Muscle of back (tissue), 11 donors: ENCODE data around the gene MCM10. TPM values are rescaled to one million over a fixed set of nuclear protein-coding genes. Genes with fewer than 3 reads are reported as not detected.
A peak's percentile ranks its signal among the peaks of the same experiment; 100 is the strongest.

Source experiments
- DNase-seq, 3 donors: peaks; one replicate each; pipeline versions ENCODE4 v3.0.0 to v3.0.0-alpha.2; 2013
- polyA plus RNA-seq, 10 donors: library from polyadenylated mRNA; unstranded; fragments of 120-200 nt; gene quantifications; one replicate each; pipeline ENCODE4 v1.2.1, GENCODE V29; 2013; ENCODE audit not compliant: insufficient read length in 10 of 10

The MCM10 gene
- polyA plus RNA-seq, 10 donors = 3.0 to 8.1 (median 5.4) TPM

- no peak for DNase-seq
These were observed 2.5 kb downstream of the MCM10 start for GRCh38 chr10:13163859-13164258.

DNA sequence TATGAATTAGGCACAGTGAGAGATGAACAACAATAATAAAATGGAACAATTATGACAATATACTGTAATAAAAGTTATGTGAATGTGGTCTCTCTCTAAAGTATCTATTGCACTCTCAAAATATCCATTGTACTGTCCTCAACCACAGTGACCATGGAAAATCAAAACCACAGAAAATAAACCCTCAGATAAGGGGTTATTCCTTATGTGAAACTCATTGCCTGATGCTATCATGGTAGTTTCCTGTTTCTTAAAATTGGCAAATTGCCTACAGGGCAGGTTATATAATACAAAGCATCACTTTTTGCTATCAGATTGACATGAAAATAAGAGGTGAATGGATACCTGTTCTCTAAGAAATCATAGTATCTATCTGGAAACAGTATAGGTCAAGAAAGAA lies 3.8 kb downstream of the MCM10 start:
- DNase-seq = no peak

GRCh38 chr10:13167568-13167967 lies 6.2 kb downstream of the MCM10 start:
- no peak for DNase-seq

DNA sequence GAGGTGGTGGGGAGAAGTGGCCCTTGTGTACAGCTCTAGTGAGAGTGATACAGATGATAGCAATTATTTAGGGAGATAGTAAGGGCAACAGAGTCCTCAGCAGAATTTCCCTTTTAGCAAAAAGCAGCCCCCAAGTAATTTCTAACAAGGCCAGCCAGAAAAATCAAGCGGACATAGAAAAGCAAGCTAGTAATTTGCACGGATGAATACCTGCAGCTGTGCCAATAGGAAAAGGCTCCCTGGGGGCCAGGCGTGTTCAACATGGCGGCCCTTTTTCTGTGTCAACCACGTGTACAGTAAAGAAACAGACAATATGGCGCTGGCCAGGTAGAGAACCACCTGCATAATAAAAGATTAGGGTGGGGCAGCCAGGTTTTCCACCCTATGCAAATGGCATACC lies 7.4 kb downstream of the MCM10 start:
- no peak for DNase-seq

GRCh38 chr10:13173616-13174015 lies 12.3 kb downstream of the MCM10 start:
- no peak for DNase-seq

DNA sequence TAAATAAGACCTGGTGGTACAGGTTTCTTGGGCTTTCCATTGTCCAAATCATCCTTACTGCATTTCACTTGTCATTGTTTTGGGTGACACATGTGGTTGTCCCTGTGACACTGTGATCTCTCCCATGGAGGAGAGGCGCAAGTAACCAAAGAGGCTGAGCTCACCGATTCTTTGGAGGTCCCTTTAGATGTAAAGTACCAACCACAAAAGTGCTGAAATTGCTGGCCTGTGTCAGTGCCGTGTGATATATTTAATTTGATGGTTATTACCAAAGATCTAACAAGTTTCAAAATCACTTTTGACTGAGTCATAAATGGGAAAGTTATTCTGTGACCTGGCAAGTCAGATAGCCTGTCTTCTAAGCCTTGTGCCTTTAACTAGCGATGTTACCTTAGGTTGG lies 19.4 kb downstream of the MCM10 start:
- DNase-seq = no peak

DNA sequence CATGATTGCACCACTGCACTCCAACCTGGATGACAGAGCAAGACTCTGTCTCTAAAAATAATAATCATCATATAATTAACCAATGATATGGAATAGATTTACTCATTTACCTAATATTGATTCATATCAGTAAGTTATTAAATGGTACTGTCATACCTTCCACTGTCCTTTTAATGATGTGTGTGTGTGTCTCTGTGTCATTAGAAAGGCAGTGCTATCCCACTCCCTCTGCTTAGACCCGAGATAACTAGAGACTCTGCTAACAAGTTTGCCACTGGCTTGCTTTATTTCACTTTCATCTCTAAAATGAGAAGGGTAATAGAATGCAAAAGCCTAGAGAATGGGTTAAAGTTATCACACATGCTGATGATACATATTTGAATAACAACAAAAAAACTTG lies 21.1 kb downstream of the MCM10 start:
- no peak for DNase-seq

- DNase-seq = no peak
These were observed 22.3 kb downstream of the MCM10 start for GRCh38 chr10:13183625-13184024.

- no peak for DNase-seq
These were observed 22.9 kb downstream of the MCM10 start for GRCh38 chr10:13184276-13184675.

DNA sequence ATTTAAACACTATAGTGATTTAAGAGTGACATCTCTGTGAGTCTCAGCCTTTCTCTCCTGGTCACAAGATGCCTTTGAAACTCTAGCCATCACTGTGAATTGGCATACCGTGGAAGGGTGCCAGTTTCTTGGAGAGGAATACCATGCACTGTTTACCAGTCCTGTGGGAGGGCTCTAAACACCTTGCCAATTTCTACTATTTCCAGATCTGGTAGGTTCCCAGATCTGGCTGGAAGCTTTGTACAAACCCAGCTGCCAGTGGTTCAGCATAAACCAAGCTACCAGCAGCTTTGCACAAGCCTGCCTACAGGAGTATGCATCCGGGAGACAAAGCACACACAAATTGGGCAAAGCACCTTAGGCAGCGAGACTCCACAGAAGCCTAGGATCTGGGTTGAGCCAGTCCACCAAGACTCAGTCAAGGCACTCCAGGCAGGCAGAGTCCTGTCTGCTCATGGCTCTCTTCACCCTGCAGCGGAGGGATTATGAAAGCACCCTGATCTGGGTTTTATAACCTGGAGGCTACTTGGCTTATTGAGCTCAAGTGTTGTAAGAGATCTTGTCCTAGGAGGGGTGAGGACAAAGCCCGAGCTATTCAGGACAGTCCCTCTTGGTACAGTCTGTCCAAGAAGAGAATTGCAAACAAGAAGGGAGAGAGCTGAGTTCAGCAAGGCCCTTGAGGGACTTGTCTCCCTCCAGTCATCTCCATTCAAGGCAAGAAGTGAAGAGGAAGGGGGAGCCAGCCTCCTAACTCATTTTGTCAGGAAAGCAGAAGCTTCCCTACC lies 23.6 kb downstream of the MCM10 start:
- no peak for DNase-seq

DNA sequence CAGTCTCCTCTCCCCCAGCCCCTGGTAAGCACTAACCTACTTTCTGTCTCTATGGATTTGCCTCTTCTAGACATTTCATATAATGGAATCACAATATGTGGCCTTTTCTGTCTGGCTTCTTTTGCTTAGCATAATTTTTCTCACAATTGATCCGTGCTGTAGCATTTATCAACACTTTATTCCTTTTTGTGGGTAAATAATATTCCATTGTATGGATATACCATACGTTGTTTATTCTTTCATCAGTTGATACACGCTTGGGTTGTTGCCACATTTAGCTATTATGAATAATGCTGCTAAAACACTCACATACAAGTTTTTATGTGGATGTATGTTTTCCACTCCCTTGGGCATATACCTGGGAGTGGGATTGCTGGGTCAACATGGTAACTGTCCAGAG lies 25.8 kb downstream of the MCM10 start:
- DNase-seq = no peak

DNA sequence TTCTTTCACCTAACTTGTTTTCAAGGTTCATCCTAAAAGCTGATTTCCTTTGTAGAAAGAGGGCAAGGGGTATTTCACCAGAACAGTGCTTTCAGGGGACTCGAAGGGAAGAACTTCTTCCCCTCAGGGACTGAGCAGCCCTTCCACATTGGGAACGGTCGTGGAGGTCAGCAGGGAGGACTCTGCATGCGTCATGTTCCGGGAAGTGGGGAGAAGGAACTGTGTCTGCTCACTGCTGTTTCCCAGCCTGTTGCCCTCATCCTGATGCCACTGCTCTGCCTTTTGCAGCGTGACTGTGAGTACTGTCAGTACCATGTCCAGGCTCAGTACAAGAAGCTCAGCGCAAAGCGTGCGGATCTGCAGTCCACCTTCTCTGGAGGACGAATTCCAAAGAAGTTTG lies 27.2 kb downstream of the MCM10 start:
- no peak for DNase-seq

- DNase-seq = peak in 2 of 3 donors; percentile 16 to 36
These were observed 28.6 kb downstream of the MCM10 start for GRCh38 chr10:13189961-13190360.

GRCh38 chr10:13190816-13191215 lies 29.5 kb downstream of the MCM10 start:
- DNase-seq = no peak

DNA sequence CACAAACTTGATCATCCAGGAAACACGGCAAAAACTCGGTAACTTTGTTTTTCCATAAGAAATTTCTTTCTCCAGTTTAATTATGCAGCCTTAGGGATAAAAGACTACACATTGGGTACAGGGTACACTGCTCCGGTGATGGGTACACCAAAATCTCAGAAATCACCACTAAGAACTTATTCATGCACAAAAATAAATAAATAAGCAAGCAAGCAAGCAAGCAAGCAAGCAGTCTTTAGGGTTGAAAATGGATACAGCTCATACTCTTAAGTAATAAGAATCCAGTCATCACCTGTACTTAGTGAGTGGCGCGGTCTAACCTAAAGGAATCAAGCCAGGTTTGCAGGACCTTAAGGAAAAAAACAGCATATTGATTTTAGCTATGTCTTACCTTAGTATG lies 30.0 kb downstream of the MCM10 start:
- DNase-seq = no peak

DNA sequence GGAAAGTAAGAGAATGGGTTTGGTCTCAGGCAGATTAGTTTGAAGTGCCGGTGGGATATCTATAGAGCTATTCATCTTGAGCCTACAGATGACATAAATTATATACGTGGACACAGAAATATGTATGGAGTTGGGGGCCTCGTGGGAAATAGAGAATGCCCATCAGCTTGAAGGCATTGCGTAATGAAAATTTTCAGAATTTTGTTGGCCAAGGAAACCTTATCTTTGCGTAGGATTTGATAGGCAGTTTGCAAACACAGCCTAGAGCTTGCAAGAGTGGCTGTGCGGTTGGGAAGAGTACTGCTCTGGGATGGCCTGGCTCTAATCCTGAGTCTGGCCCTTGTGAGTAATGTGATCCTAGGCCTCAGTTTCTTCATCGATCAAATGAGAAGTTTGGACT lies 32.3 kb downstream of the MCM10 start:
- DNase-seq = no peak

- no peak for DNase-seq
These were observed 33.7 kb downstream of the MCM10 start for GRCh38 chr10:13195016-13195415.

GRCh38 chr10:13201132-13201531 lies 39.8 kb downstream of the MCM10 start:
- DNase-seq = no peak

GRCh38 chr10:13206091-13206490 lies 44.7 kb downstream of the MCM10 start:
- DNase-seq = no peak

DNA sequence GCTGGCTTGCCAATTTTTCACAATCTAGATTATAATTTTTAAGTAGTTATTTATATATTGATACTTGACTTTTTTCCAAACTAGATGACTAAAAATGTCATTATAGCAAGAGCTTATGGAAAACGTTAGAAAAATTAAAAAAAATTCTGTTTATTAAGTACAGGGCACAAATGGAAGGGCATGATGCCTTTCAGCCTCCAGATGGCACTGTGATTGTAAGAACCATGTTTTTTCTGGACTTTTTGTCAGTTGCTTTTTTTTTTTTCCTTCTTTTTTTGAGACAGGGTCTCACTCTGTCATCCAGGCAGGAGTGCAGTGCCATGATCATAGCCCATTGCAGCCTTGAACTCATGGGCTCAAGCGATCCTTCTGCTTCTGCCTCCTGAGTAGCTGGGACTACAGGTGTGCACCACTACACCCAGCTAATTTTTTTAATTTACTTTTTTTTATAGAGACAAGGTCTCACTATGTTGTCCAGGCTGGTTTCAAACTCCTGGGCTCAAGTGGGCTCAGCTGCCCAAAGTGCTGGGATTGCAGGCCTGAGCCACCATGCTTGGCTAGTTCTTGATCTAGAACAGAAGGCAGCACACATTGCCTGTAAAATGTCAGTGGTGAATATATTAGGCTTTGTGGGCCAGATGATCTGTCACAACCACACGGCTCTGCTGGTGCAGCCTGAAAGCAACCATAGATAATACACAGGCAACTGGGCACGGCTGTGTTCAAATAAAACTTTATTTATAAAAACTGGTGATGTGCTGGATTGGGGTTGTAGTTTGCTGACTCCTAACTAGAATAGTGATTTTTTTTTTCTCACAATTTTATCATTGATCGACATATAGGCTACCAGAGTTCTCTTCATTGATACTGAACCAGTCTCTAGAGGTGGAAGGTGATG lies 45.4 kb downstream of the MCM10 start:
- DNase-seq = peak in 2 of 3 donors; percentile 14 to 49

- no peak for DNase-seq
These were observed 51.8 kb downstream of the MCM10 start for GRCh38 chr10:13213163-13213562.

GRCh38 chr10:13218878-13219277 lies 57.5 kb downstream of the MCM10 start:
- DNase-seq = no peak
